ENCODE measurements around the gene NT5C1A.

The NT5C1A gene

DNA sequence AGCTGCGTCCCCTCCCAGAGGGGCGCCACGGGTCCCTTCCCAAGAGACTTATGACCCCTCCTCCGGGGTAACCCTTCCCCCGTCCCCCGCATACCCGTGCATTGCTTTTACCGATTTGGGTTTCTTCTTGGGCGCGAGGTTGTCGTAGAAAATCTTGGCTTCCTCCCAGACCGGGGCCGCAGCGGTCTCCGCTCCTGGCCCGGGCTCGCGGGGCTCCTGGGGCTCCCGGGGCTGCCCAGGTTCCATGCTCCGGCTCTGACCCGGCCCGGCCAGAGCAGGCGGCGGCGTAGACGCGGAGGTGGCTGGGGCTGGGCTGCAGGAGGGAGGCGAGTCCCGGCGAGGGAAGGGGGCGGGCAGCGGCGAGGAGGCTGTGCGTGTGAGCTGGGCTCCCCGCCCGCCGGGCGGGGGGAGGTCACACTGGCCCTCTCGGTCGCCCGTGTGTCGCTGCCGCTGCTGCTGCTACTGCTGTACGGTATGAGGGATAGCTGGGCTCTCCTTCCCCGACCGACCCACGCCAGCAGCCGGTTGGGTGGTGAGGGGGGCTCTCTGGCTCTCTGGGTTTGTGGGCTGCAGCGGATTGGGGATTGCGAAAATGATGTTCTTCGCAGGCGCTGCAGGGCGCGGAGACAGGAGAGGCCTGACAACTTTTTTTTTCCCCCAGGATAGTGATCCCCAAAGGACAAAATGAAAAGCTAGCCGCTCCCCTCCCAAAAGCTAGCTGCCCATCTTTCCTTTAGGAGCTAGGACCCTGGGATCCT lies at the start of gene NT5C1A:
NT5C1A (minus strand) TSS at position 315 of the 758 bp plus-strand sequence; CDS start at position 246, 69 bp downstream.
- no peak within 1 kb of the TSS for H3K27ac Mint-ChIP-seq
- peaks cover 19% of the 10 kb centered on the region for H3K4me1 Mint-ChIP-seq (ENCODE audit: low read depth)
- H3K4me3 Mint-ChIP-seq: peak within 1 kb of the TSS; percentile 57
- peaks cover 3% of the 10 kb centered on the region for H3K36me3 Mint-ChIP-seq (ENCODE audit: low read depth)
- peaks cover 17% of the 10 kb centered on the region for H3K27me3 Mint-ChIP-seq (ENCODE audit: low read depth)
- H3K9me3 Mint-ChIP-seq: no peaks in the 10 kb centered on the region

DNA sequence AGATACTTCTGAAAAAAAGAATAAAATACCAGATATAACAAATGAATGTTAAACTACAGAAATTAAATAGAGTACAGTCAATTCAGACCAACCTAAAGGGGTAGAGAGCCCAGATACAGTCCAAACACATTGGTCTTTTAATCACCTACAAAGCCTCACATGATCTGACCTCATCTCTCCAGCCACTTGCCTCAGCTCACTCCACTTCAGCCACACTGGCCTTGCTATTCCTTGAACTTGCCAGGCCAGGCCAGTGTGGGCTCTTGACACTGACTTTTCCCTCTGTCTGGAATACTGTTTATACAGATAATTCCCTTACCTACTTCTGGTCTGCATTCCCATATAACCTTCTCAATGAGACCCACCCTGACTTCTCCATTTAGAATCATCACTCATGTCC lies 49.8 kb upstream of the NT5C1A start:
- H3K4me1 Mint-ChIP-seq (ENCODE audit: low read depth): peaks cover 2% of the 10 kb centered on the region

DNA sequence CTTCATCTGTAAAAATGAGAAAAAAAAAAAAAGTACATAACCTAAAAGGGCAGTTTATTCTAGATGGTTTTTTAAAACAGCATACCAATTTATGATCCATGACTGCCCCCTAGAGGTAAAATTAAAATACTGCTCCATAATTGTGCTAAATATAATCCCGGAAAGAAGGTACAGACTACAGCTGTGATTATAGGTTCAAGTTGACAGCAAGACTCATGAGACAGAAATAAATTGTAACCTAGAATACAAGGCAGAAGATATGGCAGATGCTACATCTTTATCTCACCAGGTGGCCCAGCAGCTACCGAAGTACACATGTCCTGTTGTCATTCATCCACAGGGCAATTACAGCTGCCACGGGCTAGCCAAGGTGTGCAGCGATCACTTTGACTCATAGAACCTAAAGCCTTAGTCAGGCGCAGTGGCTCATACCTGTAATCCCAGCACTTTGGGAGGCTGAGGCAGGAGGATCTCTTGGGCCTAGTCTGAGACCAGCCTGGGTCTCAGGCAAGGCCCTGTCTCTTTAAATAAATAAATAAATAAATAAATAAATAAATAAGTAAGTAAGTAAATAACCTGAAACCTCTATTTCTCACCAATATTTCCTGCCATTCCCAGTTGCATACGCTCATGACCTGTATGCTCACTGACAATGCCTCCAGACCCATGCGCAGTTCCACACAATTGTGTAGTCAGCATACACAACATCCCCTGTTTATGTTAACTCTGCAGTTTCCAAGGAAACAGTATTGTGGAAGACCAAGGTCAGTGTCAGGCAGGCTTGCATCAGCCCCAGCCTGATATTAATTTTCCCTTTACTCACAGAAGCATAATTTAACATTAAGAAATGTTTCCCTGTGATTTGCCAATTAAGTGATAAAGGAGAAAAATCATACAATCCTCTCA lies 48.4 kb upstream of the NT5C1A start:
- Mint-ChIP-seq H3K36me3 (ENCODE audit: low read depth) (no peaks in the 10 kb centered on the region), H3K9me3 (no peaks in the 10 kb centered on the region), H3K4me1 (ENCODE audit: low read depth) (peaks cover 2% of the 10 kb centered on the region), H3K27ac (no peak overlapping the region), H3K4me3 (no peak overlapping the region), H3K27me3 (ENCODE audit: low read depth) (peaks cover 54% of the 10 kb centered on the region)

More for the DNA sequence above, 49.8 kb upstream of the NT5C1A start:
- peaks cover 49% of the 10 kb centered on the region for H3K27me3 Mint-ChIP-seq (ENCODE audit: low read depth)
- no peaks in the 10 kb centered on the region for H3K36me3 Mint-ChIP-seq (ENCODE audit: low read depth)
- no peaks in the 10 kb centered on the region for H3K9me3 Mint-ChIP-seq
- no peak overlapping the region for H3K4me3 Mint-ChIP-seq
- H3K27ac Mint-ChIP-seq: no peak overlapping the region

DNA sequence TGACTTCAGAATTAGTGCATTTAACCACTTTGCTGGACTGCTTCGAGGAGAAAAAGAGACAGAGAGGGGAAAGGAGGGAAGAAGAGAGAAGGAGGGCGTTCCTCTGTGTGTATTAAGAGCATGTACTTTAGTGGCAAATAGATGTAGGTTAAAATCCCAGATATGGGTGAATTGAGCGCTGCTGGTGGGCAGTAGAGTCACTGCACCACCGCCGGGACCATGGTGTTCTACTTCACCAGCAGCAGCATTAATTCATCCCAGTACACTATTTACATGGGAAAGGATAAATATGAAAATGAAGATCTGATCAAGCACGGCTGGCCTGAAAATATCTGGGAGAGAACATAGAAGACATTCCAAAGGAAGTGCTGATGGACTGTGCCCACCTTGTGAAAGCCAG lies 45.9 kb upstream of the NT5C1A start:
- no peak overlapping the region for H3K4me3 Mint-ChIP-seq
- no peak overlapping the region for H3K27ac Mint-ChIP-seq
- no peaks in the 10 kb centered on the region for H3K9me3 Mint-ChIP-seq
- no peaks in the 10 kb centered on the region for H3K36me3 Mint-ChIP-seq (ENCODE audit: low read depth)
- peaks cover 58% of the 10 kb centered on the region for H3K27me3 Mint-ChIP-seq (ENCODE audit: low read depth)
- H3K4me1 Mint-ChIP-seq (ENCODE audit: low read depth): peaks cover 2% of the 10 kb centered on the region

DNA sequence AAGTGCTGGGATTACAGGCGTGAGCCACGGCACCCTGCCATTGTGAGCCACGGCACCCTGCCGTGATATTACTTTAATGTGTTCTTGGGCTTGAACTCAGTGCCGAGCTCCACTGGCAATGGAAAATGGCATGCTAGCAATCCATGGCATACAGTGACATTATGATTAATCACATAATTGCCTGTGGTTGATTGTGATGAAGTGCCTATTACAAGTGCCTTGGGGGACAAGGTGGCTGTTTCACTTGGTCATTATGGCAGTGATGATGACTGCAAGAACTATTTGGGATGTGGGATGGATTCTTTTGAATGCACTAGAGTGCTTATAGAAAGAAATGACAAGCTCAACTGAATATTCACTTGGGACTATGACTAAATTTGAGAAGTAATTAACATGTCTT lies 41.6 kb upstream of the NT5C1A start:
- no peaks in the 10 kb centered on the region for H3K4me1 Mint-ChIP-seq (ENCODE audit: low read depth)
- no peak overlapping the region for H3K4me3 Mint-ChIP-seq
- no peak overlapping the region for H3K27ac Mint-ChIP-seq
- no peaks in the 10 kb centered on the region for H3K9me3 Mint-ChIP-seq
- H3K36me3 Mint-ChIP-seq (ENCODE audit: low read depth): no peaks in the 10 kb centered on the region
- peaks cover 42% of the 10 kb centered on the region for H3K27me3 Mint-ChIP-seq (ENCODE audit: low read depth)

DNA sequence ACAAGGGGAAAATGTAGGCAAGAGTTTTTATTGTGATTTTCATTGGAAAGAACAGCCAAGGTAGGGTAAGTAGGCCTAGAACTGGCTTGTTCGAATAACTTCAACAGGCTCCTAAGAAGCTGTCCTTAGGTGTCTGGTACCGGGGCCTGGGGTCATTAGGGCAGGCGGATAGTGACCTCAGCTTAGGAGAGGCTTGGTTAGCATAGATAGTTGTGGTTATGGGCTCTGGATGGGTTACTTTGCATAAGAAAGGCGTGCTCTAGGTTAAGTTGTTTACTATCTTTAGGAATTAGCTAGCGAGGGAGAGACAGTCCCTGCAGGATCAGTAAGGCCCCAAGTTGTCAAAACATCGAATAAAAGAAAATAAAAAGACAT lies 40.0 kb upstream of the NT5C1A start:
- Mint-ChIP-seq H3K4me1 (ENCODE audit: low read depth) (no peaks in the 10 kb centered on the region), H3K9me3 (no peaks in the 10 kb centered on the region), H3K27me3 (ENCODE audit: low read depth) (peaks cover 34% of the 10 kb centered on the region), H3K27ac (no peak overlapping the region), H3K36me3 (ENCODE audit: low read depth) (no peaks in the 10 kb centered on the region), H3K4me3 (no peak overlapping the region)

DNA sequence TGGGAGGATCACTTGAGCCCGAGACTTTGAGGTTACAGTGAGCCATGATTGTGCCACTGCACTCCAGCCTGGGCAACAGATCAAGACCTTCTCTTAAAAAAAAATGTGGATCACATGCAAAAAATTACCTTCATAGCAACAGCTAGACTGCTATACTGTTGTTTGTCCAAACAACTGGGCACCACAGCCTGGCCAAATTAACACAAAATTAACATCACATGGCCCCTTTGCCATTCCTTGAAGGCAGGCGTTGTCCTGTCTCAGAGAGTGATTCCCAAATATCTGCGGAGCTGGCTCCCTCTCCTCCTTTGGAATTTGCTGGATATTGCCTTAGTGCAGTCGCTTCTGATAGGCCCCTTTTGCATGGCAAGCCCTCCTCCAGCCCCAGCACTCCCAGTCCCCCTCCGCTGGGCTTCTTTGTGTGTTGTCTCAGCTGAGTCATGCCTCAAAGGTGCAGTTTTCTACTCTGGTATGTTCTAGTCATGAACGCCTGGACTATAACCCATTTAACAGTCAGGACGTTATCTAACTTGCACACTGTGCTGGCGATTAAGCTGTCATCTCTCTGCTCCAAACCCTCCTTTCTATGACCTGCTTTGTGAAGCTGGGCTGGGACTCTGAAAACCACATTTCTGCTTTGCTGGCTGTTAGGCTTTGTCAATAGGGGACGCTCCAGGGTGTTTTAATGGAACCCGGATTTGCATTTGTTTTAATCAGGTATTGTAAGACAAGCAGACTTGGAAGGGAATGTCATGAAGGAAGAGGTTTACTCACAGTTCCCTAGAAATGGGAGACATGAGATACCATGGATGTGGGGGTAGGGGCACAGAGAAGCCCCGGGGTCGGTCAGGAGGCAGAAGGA lies 39.4 kb upstream of the NT5C1A start:
- no peaks in the 10 kb centered on the region for H3K9me3 Mint-ChIP-seq
- no peaks in the 10 kb centered on the region for H3K36me3 Mint-ChIP-seq (ENCODE audit: low read depth)
- no peaks in the 10 kb centered on the region for H3K4me1 Mint-ChIP-seq (ENCODE audit: low read depth)
- no peak overlapping the region for H3K4me3 Mint-ChIP-seq
- H3K27me3 Mint-ChIP-seq (ENCODE audit: low read depth): peaks cover 30% of the 10 kb centered on the region
- H3K27ac Mint-ChIP-seq: no peak overlapping the region

DNA sequence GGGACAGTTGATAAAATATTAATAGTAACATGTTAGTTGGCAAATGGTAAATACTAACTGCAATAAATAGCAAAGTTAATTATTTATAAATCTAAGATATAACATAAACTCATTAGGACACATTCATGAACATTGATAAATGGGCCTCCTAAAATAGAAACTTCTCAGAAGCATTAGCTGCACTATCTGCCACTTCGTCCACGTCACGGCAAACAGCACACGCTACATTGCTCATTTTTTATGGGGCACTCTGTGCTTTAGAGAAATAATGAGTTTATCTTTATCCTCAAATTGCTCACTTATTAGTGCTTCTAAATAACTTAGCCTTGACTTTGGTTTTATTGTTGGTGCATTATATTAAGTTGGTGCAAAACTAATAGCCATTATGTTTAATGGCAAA lies 35.6 kb upstream of the NT5C1A start:
- H3K27ac Mint-ChIP-seq: no peak overlapping the region
- H3K4me3 Mint-ChIP-seq: no peak overlapping the region
- no peaks in the 10 kb centered on the region for H3K9me3 Mint-ChIP-seq

DNA sequence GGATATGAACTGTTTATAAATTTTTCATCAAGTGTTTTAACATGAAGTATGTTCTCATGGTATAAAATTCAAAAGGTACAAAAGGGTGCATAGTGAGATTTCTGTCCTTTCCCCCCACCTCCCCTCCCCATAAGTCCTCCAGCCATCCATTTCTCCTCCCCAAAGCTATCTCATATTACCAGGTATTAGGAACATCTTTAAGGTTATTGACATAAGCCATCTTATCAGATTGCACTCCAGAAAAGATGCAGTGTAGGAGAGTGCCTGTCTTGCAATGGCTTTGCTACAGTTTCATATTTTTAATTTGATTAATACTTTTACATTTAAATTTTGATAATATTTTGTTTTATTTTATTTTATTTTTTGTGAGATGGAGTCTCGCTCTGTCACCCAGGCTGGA lies 32.9 kb upstream of the NT5C1A start:
- H3K36me3 Mint-ChIP-seq (ENCODE audit: low read depth): no peaks in the 10 kb centered on the region
- H3K27ac Mint-ChIP-seq: no peak overlapping the region
- H3K27me3 Mint-ChIP-seq (ENCODE audit: low read depth): peaks cover 25% of the 10 kb centered on the region
- no peaks in the 10 kb centered on the region for H3K9me3 Mint-ChIP-seq
- H3K4me1 Mint-ChIP-seq (ENCODE audit: low read depth): no peaks in the 10 kb centered on the region
- H3K4me3 Mint-ChIP-seq: no peak overlapping the region

More for the DNA sequence above, 35.6 kb upstream of the NT5C1A start:
- Mint-ChIP-seq H3K36me3 (ENCODE audit: low read depth) (no peaks in the 10 kb centered on the region), H3K27me3 (ENCODE audit: low read depth) (peaks cover 19% of the 10 kb centered on the region), H3K4me1 (ENCODE audit: low read depth) (no peaks in the 10 kb centered on the region)

DNA sequence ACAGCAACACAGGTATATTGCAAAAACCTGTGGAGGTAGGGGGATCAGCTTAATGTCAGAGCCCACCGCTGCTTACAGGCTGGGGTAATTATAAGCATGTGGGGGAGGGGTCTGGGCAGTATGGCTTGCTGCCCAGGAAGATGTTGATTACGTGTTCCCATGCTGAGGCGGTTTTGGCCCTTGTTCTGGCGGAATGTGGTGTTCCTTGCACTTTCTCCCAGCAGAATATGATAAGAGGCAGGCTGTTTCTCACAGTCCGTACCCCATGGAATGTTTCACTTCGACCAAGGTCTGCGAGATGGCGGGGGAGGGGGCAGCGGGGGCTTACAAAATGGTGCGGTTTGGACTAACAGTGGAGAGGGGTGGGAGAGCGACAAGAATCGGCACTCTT lies 29.1 kb upstream of the NT5C1A start:
- Mint-ChIP-seq H3K9me3 (no peaks in the 10 kb centered on the region), H3K27me3 (ENCODE audit: low read depth) (peaks cover 38% of the 10 kb centered on the region), H3K36me3 (ENCODE audit: low read depth) (no peaks in the 10 kb centered on the region), H3K4me3 (no peak overlapping the region), H3K4me1 (ENCODE audit: low read depth) (no peaks in the 10 kb centered on the region), H3K27ac (no peak overlapping the region)

DNA sequence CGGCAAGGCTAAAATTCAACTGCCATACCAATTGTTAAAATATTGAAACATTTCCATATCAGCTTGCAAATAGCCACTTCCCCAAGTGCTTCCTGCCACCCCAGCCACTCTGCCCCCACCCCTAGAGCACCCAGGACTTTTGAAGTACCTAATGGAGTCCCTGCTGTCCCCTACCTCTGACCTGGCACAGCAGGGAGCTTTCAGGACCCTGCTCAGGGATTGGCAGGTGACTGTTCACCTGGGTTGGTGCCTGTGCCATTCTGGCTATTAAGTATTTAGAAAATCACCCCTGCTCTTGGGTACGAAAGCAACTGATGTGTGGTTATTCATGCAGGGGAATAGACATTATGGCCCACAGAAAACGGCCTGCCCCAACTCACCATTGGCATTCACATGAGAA lies 28.4 kb upstream of the NT5C1A start:
- Mint-ChIP-seq H3K36me3 (ENCODE audit: low read depth) (no peaks in the 10 kb centered on the region), H3K9me3 (no peaks in the 10 kb centered on the region), H3K27me3 (ENCODE audit: low read depth) (peaks cover 37% of the 10 kb centered on the region), H3K27ac (no peak overlapping the region), H3K4me1 (ENCODE audit: low read depth) (no peaks in the 10 kb centered on the region), H3K4me3 (no peak overlapping the region)

DNA sequence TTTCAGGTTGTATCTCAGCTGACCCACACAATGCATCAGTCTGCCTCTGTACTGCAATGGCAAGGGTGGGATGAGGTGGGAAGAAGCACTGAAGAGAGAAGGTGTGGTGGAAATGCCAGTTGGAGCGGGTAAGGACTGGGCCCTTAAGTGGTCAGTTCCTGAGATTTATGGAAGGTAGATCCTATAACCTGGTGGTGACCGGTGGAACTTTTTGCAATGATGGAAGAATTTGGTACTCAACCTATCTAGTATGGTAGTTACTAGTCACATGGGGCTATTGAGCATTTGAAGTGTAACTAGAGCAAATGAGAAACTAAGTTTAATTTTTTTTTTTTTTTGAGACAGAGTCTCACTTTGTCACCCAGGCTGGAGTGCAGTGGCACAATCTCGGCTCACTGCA lies 27.5 kb upstream of the NT5C1A start:
- Mint-ChIP-seq H3K36me3 (ENCODE audit: low read depth) (no peaks in the 10 kb centered on the region), H3K9me3 (no peaks in the 10 kb centered on the region), H3K4me3 (no peak overlapping the region), H3K27ac (no peak overlapping the region), H3K4me1 (ENCODE audit: low read depth) (peaks cover 9% of the 10 kb centered on the region), H3K27me3 (ENCODE audit: low read depth) (peaks cover 38% of the 10 kb centered on the region)

DNA sequence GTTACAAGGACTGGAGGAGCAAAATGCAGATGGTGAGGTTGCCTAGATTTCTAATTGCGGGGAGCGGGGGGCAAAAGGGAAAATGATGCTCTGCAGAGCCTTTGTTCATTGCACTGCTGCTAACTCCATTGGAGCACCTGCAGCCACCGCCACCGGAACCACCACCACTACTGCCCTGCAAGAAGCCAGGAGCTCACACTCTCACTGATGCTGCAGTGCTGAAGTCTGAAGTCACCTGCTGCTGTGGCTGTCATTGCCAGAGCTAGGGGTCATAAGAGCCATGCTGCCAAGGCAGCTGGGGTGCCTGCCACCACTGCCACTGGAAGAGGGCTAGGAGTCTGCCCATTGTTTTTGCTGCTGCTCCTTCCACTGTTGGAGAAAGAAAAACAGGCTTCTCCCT lies 26.7 kb upstream of the NT5C1A start:
- no peak overlapping the region for H3K4me3 Mint-ChIP-seq
- no peak overlapping the region for H3K27ac Mint-ChIP-seq
- H3K9me3 Mint-ChIP-seq: no peaks in the 10 kb centered on the region
- H3K4me1 Mint-ChIP-seq (ENCODE audit: low read depth): peaks cover 13% of the 10 kb centered on the region
- H3K36me3 Mint-ChIP-seq (ENCODE audit: low read depth): no peaks in the 10 kb centered on the region
- H3K27me3 Mint-ChIP-seq (ENCODE audit: low read depth): peaks cover 42% of the 10 kb centered on the region

DNA sequence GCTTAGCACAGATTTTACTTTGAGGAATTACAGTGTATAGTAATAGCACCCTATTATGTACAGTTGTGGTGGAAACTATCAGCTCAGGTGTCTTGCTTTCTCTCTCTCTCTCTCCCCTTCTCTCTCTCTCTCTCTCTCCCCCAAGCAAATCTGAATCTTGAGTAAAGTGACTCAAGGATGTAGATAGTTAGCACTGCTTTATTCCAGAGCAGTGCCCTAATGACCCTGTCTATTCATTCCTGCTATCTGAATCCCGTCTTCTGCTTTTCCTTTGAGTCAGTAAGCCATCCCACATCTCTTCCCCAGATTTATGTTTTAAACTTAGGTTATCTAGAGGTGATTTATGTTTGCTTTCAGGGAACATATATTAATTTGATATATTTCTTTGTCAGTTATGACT lies 24.5 kb upstream of the NT5C1A start:
- Mint-ChIP-seq H3K27ac (no peak overlapping the region), H3K36me3 (ENCODE audit: low read depth) (no peaks in the 10 kb centered on the region), H3K4me1 (ENCODE audit: low read depth) (peaks cover 13% of the 10 kb centered on the region), H3K27me3 (ENCODE audit: low read depth) (peaks cover 50% of the 10 kb centered on the region), H3K4me3 (no peak overlapping the region), H3K9me3 (no peaks in the 10 kb centered on the region)
